Endothelial cell of umbilical vein (primary cell): ENCODE measurements around the gene KRTAP10-2. TPM values are rescaled to one million over a fixed set of nuclear protein-coding genes. Genes with fewer than 3 reads are reported as not detected.

Experiments
- BruUV-seq: library from RNA; stranded (reverse); fragments of 400-500 nt; replicated peaks from 2 replicates; lab custom pipeline; 2021; lab: Mats Ljungman, UMichigan
- CTCF ChIA-PET: fragments of 300-600, 350-600 bp; sonication (Branson Sonifier 250); formaldehyde crosslinking; loops from one replicate; lab custom pipeline; 2021; ENCODE audit warnings: antibody characterized with exemption, inconsistent platforms; lab: Charles Lee
- POLR2A ChIA-PET: fragments of 300-600, 350-600 bp; sonication (Branson Sonifier 250); formaldehyde crosslinking; loops from one replicate; lab custom pipeline; 2021; ENCODE audit warnings: antibody characterized with exemption, inconsistent platforms; lab: Charles Lee
- DNase-seq: peaks from one replicate; pipeline ENCODE4 v3.0.0-alpha.2; 2011; ENCODE audit warnings: low read depth, low spot score
- FAIRE-seq: peaks from 2 replicates; lab custom pipeline; 2011; peaks lifted over from hg19 to GRCh38; lab: Jason Lieb, UNC
- H2AFZ ChIP-seq: 2 replicates; pipeline ENCODE4 v1.6.0; 2012; ENCODE audit warnings: low read depth, low read length, control low read depth, inconsistent platforms
- H3K27ac ChIP-seq: 2 replicates; pipeline ENCODE4 v1.5.1; 2011; ENCODE audit warnings: low read depth, mild to moderate bottlenecking, control low read depth, low read length, moderate library complexity; ENCODE audit not compliant: insufficient read depth
- H3K27me3 ChIP-seq, 2 experiments: 2 replicates each; pipeline versions ENCODE4 v1.6.0 to v1.6.1; 2011; ENCODE audit warnings: low read length in 2 of 2, mixed read lengths in 1 of 2; ENCODE audit not compliant: control insufficient read depth in 2 of 2, insufficient read depth in 2 of 2
- H3K36me3 ChIP-seq, 2 experiments: 2 replicates in 1 of 2; 3 replicates in 1 of 2; pipeline ENCODE4 v1.5.1; 2011; ENCODE audit warnings: low read length in 2 of 2, mild to moderate bottlenecking in 1 of 2, moderate library complexity in 1 of 2; ENCODE audit not compliant: control insufficient read depth in 2 of 2, insufficient read depth in 2 of 2; ENCODE audit errors: extremely low read depth in 1 of 2
- H3K4me1 ChIP-seq: 3 replicates; pipeline ENCODE4 v1.5.1; 2011; ENCODE audit warnings: mild to moderate bottlenecking, low read length; ENCODE audit not compliant: control insufficient read depth, insufficient read depth; ENCODE audit errors: extremely low read depth
- H3K4me2 ChIP-seq: 2 replicates; pipeline ENCODE4 v1.6.1; 2011; ENCODE audit warnings: low read length, control low read depth, mixed read lengths; ENCODE audit not compliant: insufficient read depth
- H3K4me3 ChIP-seq, 3 experiments: fragments of 200-600 bp in 1 of 3; sonication (generic), shearing (Covaris generic) in 1 of 3; replicated peaks in 1 of 3; 2 replicates each; pipeline ENCODE4 v1.5.1; 2011 to 2016; ENCODE audit warnings: control low read depth in 3 of 3, low read length in 3 of 3, mild to moderate bottlenecking in 2 of 3, inconsistent platforms in 1 of 3, low read depth in 1 of 3, moderate library complexity in 1 of 3; ENCODE audit not compliant: insufficient read depth in 1 of 3
- H3K79me2 ChIP-seq: 2 replicates; pipeline ENCODE4 v1.6.0; 2012; ENCODE audit warnings: low read length, inconsistent platforms; ENCODE audit not compliant: control insufficient read depth, insufficient read depth
- H3K9ac ChIP-seq: replicated peaks from 2 replicates; pipeline ENCODE3; 2011; ENCODE audit warnings: low read length, control low read depth; ENCODE audit not compliant: insufficient read depth; ENCODE audit errors: extremely low read depth
- H3K9me1 ChIP-seq: replicated peaks from 3 replicates; pipeline ENCODE4 v1.6.0; 2011; ENCODE audit warnings: mild to moderate bottlenecking, low read length; ENCODE audit not compliant: control insufficient read depth, insufficient read depth; ENCODE audit errors: extremely low read depth
- H3K9me3 ChIP-seq: replicated peaks from 2 replicates; pipeline ENCODE4 v1.5.1; 2012; ENCODE audit warnings: low read length, inconsistent platforms; ENCODE audit not compliant: control insufficient read depth, insufficient read depth
- H4K20me1 ChIP-seq: replicated peaks from 2 replicates; pipeline ENCODE3; 2011; ENCODE audit warnings: mild to moderate bottlenecking, low read length; ENCODE audit not compliant: control insufficient read depth, insufficient read depth; ENCODE audit errors: extremely low read depth
- CTCF ChIP-seq, 2 donors: IDR thresholded peaks; 1 replicate in 1 of 2; 2 replicates in 1 of 2; pipeline ENCODE4 v1.5.1; 2011; ENCODE audit warnings: low read length in 2 of 2, mild to moderate bottlenecking in 2 of 2, moderate library complexity in 2 of 2, control low read depth in 1 of 2, inconsistent platforms in 1 of 2, low read depth in 1 of 2; ENCODE audit not compliant: insufficient read depth in 1 of 2; ENCODE audit errors: extremely low read depth in 1 of 2
- EZH2 ChIP-seq: IDR thresholded peaks from 2 replicates; pipeline ENCODE4 v1.6.1; 2012; ENCODE audit warnings: borderline replicate concordance, low read depth, mild to moderate bottlenecking, moderate library complexity, low read length, inconsistent platforms; ENCODE audit not compliant: severe bottlenecking
- FOS ChIP-seq: IDR thresholded peaks from 2 replicates; pipeline ENCODE4 v1.6.1; 2011; ENCODE audit warnings: mild to moderate bottlenecking, low read length, moderate library complexity, borderline replicate concordance; ENCODE audit not compliant: insufficient read depth
- GATA2 ChIP-seq: IDR thresholded peaks from 2 replicates; pipeline ENCODE4 v1.7.0; 2011; ENCODE audit warnings: low read depth, mild to moderate bottlenecking, moderate library complexity, mixed read lengths, low read length; ENCODE audit not compliant: insufficient read length, insufficient read depth
- JUN ChIP-seq: IDR thresholded peaks from 2 replicates; pipeline ENCODE4 v1.6.1; 2011; ENCODE audit warnings: borderline replicate concordance, low read depth; ENCODE audit not compliant: insufficient read length, insufficient read depth
- MYC ChIP-seq: IDR thresholded peaks from one replicate; pipeline ENCODE4 v1.6.1; 2011; ENCODE audit warnings: mild to moderate bottlenecking, low read depth, low read length
- POLR2A ChIP-seq: IDR thresholded peaks from 2 replicates; pipeline ENCODE4 v1.6.1; 2012; ENCODE audit warnings: low read depth, mild to moderate bottlenecking, control low read depth, low read length
- POLR2AphosphoS5 ChIP-seq: IDR thresholded peaks from 2 replicates; pipeline ENCODE4 v1.6.1; 2012; ENCODE audit warnings: low read depth, mild to moderate bottlenecking, control low read depth, low read length, moderate library complexity; ENCODE audit not compliant: insufficient read depth
- dilution Hi-C: fragments of 300-500 bp; cut with MboI; formaldehyde crosslinking; loops from one replicate; pipeline ENCODE4 v1.15.0; 2019; ENCODE audit warnings: low sequenced_read_pairs; ENCODE audit not compliant: extremely low pct_ligation_motif_present
- intact Hi-C: fragments of 100-400 bp; cut with micrococcal nuclease; formaldehyde crosslinking; loops from one replicate; pipeline ENCODE4 v1.10.0; 2022
- polyA plus RNA-seq, 4 experiments: library from polyadenylated mRNA; depleted of rRNA in 3 of 4; stranded (reverse) in 3 of 4; unstranded in 1 of 4; fragments of >200 nt; gene quantifications; 2 replicates each; pipeline versions ENCODE4 v1.2.1 to v1.2.3, GENCODE V29; 2011 to 2012; ENCODE audit warnings: missing spikeins in 1 of 4
- total RNA-seq: library from RNA; stranded (reverse); gene quantifications from 2 replicates; pipeline ENCODE4 v1.2.3, GENCODE V29; 2021
- TF ChIP-seq, protein P1 (sequence below): IDR thresholded peaks from 2 replicates; pipeline ENCODE4 v1.6.1; 2011; ENCODE audit not compliant: insufficient read depth, insufficient read length

The KRTAP10-2 gene
- total and polyA plus RNA-seq, 2 donors (not counting 3 experiments of a cell fraction or from before 2014, with no cell fraction given), result not detected

DNA sequence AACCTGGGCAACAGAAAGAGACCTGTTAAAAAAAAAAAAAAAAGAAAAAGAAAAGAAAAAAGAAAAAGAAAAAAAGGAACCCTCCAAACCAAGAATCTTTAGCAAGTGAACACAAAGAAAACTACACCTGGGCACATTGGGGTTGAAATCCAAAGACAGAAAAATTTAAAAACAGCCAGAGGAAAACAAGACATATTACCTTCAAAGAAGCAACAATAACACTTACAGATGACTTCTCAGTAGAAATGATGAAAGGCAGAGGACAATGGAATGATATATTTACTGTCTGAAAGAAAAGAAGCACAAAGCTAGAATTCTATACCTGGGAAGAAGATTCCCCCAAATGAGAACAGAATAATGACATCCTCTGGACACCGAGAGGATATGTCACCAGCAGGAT is 8.6 kb downstream of the KRTAP10-2 start:
- intact Hi-C loops, result no loop called here
- peaks cover 2 to 20% of the 10 kb centered on the region in 2 experiments for H3K27me3 ChIP-seq
- no peak for FAIRE-seq

DNA sequence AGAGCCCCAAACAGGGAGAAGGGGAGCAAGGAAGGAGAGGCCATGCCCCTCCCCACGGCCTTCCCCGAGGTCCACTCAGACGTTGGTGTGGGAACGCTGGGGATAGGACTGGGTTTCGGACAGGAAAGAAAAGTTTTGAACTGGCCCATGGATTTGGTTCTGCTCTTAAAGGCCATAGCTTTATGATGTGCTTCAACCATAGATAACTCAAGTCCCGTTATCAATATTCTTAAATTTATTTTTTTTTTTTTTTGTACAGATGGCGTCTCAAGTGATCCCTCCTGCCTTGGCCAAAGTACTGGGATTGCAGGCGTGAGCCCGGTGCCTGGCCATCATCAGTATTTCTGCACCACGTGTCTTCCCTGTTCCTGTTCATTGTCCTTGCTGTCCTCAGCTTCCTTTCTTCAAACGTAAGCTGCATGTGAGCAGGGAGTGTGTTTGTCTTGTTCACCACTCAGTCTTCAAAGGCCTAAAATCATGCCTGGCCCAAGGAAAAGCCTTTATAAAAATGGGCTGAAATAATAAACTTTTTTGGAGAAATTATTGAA is 10.5 kb downstream of the KRTAP10-2 start:
- H4K20me1 ChIP-seq, result no peaks in the 10 kb centered on the region
- FAIRE-seq (no peak), DNase-seq (no peak)
- H3K9me1 ChIP-seq, result no peaks in the 10 kb centered on the region
- H3K27ac ChIP-seq, result no peak overlapping the region
- H3K4me1 ChIP-seq, result no peaks in the 10 kb centered on the region
- H3K9ac ChIP-seq, result no peak overlapping the region
- H3K4me3 ChIP-seq, result no peak overlapping the region
- H3K27me3 ChIP-seq, result peaks cover 0 to 15% of the 10 kb centered on the region in 2 experiments
- dilution Hi-C loops (no loop called here), intact Hi-C loops (no loop called here)
- no peaks in the 10 kb centered on the region for H3K36me3 ChIP-seq
- no peak overlapping the region for H2AFZ ChIP-seq
- no TSS peak for BruUV-seq
- no peaks in the 10 kb centered on the region for H3K9me3 ChIP-seq
- no peak overlapping the region for H3K4me2 ChIP-seq
- POLR2A ChIA-PET, result no interaction called here
- no peaks in the 10 kb centered on the region for H3K79me2 ChIP-seq
- TF ChIP-seq, protein P1, sequence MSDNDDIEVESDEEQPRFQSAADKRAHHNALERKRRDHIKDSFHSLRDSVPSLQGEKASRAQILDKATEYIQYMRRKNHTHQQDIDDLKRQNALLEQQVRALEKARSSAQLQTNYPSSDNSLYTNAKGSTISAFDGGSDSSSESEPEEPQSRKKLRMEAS, result no peak
- TF ChIP-seq POLR2AphosphoS5 (no peak), JUN (no peak), POLR2A (no peak), EZH2 (no peak), GATA2 (no peak), CTCF (IDR thresholded peaks at IDR 0.05; ENCODE audit: extremely low read depth in 1 of 2, insufficient read depth in 1 of 2, low read depth in 1 of 2, low read length in 2 of 2) (no peak), MYC (no peak), FOS (no peak)
- CTCF ChIA-PET, result interaction anchor here (0.6 to 0.8 kb wide), 2 partner anchors 77 to 253 kb away, joined by 3 read pairs; no protein-coding TSS in a partner anchor

More for the DNA sequence above, 8.6 kb downstream of the KRTAP10-2 start:
- H2AFZ ChIP-seq, result no peak overlapping the region
- H3K36me3 ChIP-seq, result no peaks in the 10 kb centered on the region
- no peaks in the 10 kb centered on the region for H3K9me1 ChIP-seq
- no peak overlapping the region for H3K4me3 ChIP-seq
- no peaks in the 10 kb centered on the region for H4K20me1 ChIP-seq
- no peak overlapping the region for H3K27ac ChIP-seq
- H3K4me2 ChIP-seq, result no peak overlapping the region
- TF ChIP-seq, protein P1, result no peak
- TF ChIP-seq POLR2A (no peak), JUN (no peak), POLR2AphosphoS5 (no peak)
- no peaks in the 10 kb centered on the region for H3K4me1 ChIP-seq
- ChIA-PET POLR2A (no interaction called here), CTCF (no interaction called here)
- BruUV-seq, result no TSS peak
- no peaks in the 10 kb centered on the region for H3K9me3 ChIP-seq
- DNase-seq, result no peak
- no peak overlapping the region for H3K9ac ChIP-seq
- no peaks in the 10 kb centered on the region for H3K79me2 ChIP-seq
- dilution Hi-C loops, result no loop called here
